Measurements from ENCODE around the gene TGFB1I1. TPM values are rescaled to one million over a fixed set of nuclear protein-coding genes. Genes with fewer than 3 reads are reported as not detected.

TGFB1I1 gene
- total and polyA plus RNA-seq, 2 of the 13 experiments (the other 11 are each of a cell fraction or from before 2014, with no cell fraction given), result 0.80 to 2.9 TPM

GRCh38 chr16:31477220-31478216, 5.6 kb downstream of the TGFB1I1 start (continued):
- TF ChIP-seq ARID4A (CRISPR knock-in tag; IDR thresholded peaks at IDR 0.05; ENCODE audit: borderline replicate concordance), result peak; percentile 91
- TF ChIP-seq PHB2 (IDR thresholded peaks at IDR 0.05; ENCODE audit: partially characterized antibody), result no peak
- TF ChIP-seq ZNF609 (CRISPR knock-in tag; IDR thresholded peaks at IDR 0.05; ENCODE audit: borderline replicate concordance), result peak; percentile 56
- peak; percentile 99 for TF ChIP-seq SKI (IDR thresholded peaks at IDR 0.05; ENCODE audit: partially characterized antibody)
- TF ChIP-seq NCOR1 (IDR thresholded peaks at IDR 0.05; ENCODE audit: borderline replicate concordance, low read length), result peak; percentile 96
- no peak for TF ChIP-seq IKZF4 (CRISPR knock-in tag; IDR thresholded peaks at IDR 0.05; ENCODE audit: borderline replicate concordance, low read depth, not compliant biosample characterization)
- peak; percentile 31; the same call in 1 of the 2 replicates for TF ChIP-seq HIVEP1 (CRISPR knock-in tag; IDR thresholded peaks at IDR 0.05)
- no peak for TF ChIP-seq ISX (CRISPR knock-in tag; conservative IDR thresholded peaks at IDR 0.05)
- TF ChIP-seq SMARCC2 (IDR thresholded peaks at IDR 0.05), result no peak
- TF ChIP-seq ZC3H4 (CRISPR knock-in tag; IDR thresholded peaks at IDR 0.05; ENCODE audit: borderline replicate concordance), result peak; percentile 61; the same call in 1 of the 2 replicates
- TF ChIP-seq ZNF3 (CRISPR knock-in tag; IDR thresholded peaks at IDR 0.05), result no peak
- TF ChIP-seq REST (IDR thresholded peaks at IDR 0.05; ENCODE audit: borderline replicate concordance in 1 of 2, low read depth in 1 of 2, low read length in 2 of 2), result no peak; a peak in 1 of 4 replicates
- TF ChIP-seq PHF21A (CRISPR knock-in tag; IDR thresholded peaks at IDR 0.05), result peak; percentile 90; the same call in 1 of the 2 replicates
